DOHH2 (cell line): ENCODE data around the gene TDG.

Source experiments
- H3F3A ChIP-seq: fragments of 200-600 bp; sonication (generic), shearing (Covaris generic); 2 replicates; pipeline ENCODE4 v1.6.0; 2016; ENCODE audit warnings: antibody characterized with exemption, mild to moderate bottlenecking; ENCODE audit not compliant: control insufficient read depth, insufficient read depth
- H3K27ac ChIP-seq: fragments of 200-600 bp; sonication (generic); 2 replicates; pipeline ENCODE4 v1.5.1; 2014; ENCODE audit warnings: low read depth, mild to moderate bottlenecking, low read length, moderate library complexity
- H3K27me3 ChIP-seq: fragments of 200-600 bp; sonication (generic); 2 replicates; pipeline ENCODE4 v1.6.1; 2014; ENCODE audit warnings: mild to moderate bottlenecking, low read length, mixed read lengths; ENCODE audit not compliant: control insufficient read depth
- H3K36me3 ChIP-seq: fragments of 200-600 bp; sonication (generic); 2 replicates; pipeline ENCODE4 v1.6.1; 2014; ENCODE audit warnings: mild to moderate bottlenecking, low read length, moderate library complexity, mixed read lengths; ENCODE audit not compliant: control insufficient read depth
- H3K4me1 ChIP-seq: fragments of 200-600 bp; sonication (generic); 2 replicates; pipeline ENCODE4 v1.6.1; 2014; ENCODE audit warnings: mild to moderate bottlenecking, low read length, mixed read lengths; ENCODE audit not compliant: control insufficient read depth
- H3K4me2 ChIP-seq: fragments of 200-600 bp; sonication (generic); 2 replicates; pipeline ENCODE4 v1.6.0; 2014; ENCODE audit warnings: mild to moderate bottlenecking, low read length, moderate library complexity
- H3K4me3 ChIP-seq: fragments of 200-600 bp; sonication (generic); 2 replicates; pipeline ENCODE4 v1.5.1; 2014; ENCODE audit warnings: mild to moderate bottlenecking, low read length, mixed read lengths
- H3K79me2 ChIP-seq: fragments of 200-600 bp; sonication (generic); 2 replicates; pipeline ENCODE4 v1.6.1; 2014; ENCODE audit warnings: mild to moderate bottlenecking, low read length, mixed read lengths; ENCODE audit not compliant: control insufficient read depth
- H3K9me2 ChIP-seq: fragments of 200-600 bp; sonication (generic); replicated peaks from 2 replicates; pipeline ENCODE4 v1.6.1; 2014; ENCODE audit warnings: mild to moderate bottlenecking, low read length, mixed read lengths; ENCODE audit not compliant: control insufficient read depth
- H3K9me3 ChIP-seq: fragments of 200-600 bp; sonication (generic); 2 replicates; pipeline ENCODE4 v1.6.1; 2014; ENCODE audit warnings: antibody characterized with exemption, low read length, mixed read lengths; ENCODE audit not compliant: control insufficient read depth, insufficient read depth
- H4K20me1 ChIP-seq: fragments of 200-600 bp; sonication (generic); 2 replicates; pipeline ENCODE4 v1.6.0; 2014; ENCODE audit warnings: low read depth, mild to moderate bottlenecking, antibody characterized with exemption, low read length, moderate library complexity; ENCODE audit not compliant: control insufficient read depth, insufficient read depth
- EZH2phosphoT487 ChIP-seq: fragments of 200-600 bp; sonication (generic); IDR thresholded peaks from 2 replicates; pipeline ENCODE4 v1.6.1; 2017; ENCODE audit warnings: borderline replicate concordance, mild to moderate bottlenecking, antibody characterized with exemption, low read length, moderate library complexity, mixed read lengths
- TF ChIP-seq, protein P1 (sequence below): fragments of 200-600 bp; sonication (generic); IDR thresholded peaks from one replicate; pipeline ENCODE4 v1.5.1; 2014; ENCODE audit warnings: antibody characterized with exemption, mild to moderate bottlenecking, low read depth, low read length; ENCODE audit not compliant: poor library complexity, severe bottlenecking

TDG gene

DNA sequence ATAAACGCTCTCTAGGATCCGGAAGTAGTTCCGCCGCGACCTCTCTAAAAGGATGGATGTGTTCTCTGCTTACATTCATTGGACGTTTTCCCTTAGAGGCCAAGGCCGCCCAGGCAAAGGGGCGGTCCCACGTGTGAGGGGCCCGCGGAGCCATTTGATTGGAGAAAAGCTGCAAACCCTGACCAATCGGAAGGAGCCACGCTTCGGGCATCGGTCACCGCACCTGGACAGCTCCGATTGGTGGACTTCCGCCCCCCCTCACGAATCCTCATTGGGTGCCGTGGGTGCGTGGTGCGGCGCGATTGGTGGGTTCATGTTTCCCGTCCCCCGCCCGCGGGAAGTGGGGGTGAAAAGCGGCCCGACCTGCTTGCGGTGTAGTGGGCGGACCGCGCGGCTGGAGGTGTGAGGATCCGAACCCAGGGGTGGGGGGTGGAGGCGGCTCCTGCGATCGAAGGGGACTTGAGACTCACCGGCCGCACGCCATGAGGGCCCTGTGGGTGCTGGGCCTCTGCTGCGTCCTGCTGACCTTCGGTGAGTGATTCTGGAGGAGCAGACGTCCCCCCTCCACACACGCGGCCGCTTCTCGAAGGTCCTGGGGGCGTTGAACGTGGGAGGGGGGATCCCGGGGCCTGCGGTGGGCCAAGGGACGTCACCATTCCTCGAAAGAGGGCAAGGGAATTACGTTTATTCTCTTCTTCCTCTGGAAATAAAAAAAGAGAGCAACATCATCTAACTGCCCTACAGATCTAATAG lies 35.5 kb upstream of the TDG start, which contains the start of gene HSP90B1:
Gene HSP90B1 (plus strand): TSS at position 377 of the 753 bp plus-strand sequence. CDS start 106 bp downstream, at position 483.
- Histone ChIP-seq H3K79me2 (peaks cover 49% of the 10 kb centered on the region), H3K36me3 (peaks cover 47% of the 10 kb centered on the region), H3K27ac (peak within 1 kb of the TSS; percentile 64), H3F3A (peaks cover 15% of the 10 kb centered on the region), H3K4me3 (peak within 1 kb of the TSS; percentile 99), H3K9me3 (no peaks in the 10 kb centered on the region), H4K20me1 (peaks cover 16% of the 10 kb centered on the region), H3K4me2 (peak within 1 kb of the TSS; percentile 98), H3K27me3 (peaks cover 10% of the 10 kb centered on the region), H3K4me1 (peaks cover 58% of the 10 kb centered on the region), H3K9me2 (no peaks in the 10 kb centered on the region)
- TF ChIP-seq EZH2phosphoT487, result no peak
- TF ChIP-seq, protein P1, sequence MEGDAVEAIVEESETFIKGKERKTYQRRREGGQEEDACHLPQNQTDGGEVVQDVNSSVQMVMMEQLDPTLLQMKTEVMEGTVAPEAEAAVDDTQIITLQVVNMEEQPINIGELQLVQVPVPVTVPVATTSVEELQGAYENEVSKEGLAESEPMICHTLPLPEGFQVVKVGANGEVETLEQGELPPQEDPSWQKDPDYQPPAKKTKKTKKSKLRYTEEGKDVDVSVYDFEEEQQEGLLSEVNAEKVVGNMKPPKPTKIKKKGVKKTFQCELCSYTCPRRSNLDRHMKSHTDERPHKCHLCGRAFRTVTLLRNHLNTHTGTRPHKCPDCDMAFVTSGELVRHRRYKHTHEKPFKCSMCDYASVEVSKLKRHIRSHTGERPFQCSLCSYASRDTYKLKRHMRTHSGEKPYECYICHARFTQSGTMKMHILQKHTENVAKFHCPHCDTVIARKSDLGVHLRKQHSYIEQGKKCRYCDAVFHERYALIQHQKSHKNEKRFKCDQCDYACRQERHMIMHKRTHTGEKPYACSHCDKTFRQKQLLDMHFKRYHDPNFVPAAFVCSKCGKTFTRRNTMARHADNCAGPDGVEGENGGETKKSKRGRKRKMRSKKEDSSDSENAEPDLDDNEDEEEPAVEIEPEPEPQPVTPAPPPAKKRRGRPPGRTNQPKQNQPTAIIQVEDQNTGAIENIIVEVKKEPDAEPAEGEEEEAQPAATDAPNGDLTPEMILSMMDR, result no peak

DNA sequence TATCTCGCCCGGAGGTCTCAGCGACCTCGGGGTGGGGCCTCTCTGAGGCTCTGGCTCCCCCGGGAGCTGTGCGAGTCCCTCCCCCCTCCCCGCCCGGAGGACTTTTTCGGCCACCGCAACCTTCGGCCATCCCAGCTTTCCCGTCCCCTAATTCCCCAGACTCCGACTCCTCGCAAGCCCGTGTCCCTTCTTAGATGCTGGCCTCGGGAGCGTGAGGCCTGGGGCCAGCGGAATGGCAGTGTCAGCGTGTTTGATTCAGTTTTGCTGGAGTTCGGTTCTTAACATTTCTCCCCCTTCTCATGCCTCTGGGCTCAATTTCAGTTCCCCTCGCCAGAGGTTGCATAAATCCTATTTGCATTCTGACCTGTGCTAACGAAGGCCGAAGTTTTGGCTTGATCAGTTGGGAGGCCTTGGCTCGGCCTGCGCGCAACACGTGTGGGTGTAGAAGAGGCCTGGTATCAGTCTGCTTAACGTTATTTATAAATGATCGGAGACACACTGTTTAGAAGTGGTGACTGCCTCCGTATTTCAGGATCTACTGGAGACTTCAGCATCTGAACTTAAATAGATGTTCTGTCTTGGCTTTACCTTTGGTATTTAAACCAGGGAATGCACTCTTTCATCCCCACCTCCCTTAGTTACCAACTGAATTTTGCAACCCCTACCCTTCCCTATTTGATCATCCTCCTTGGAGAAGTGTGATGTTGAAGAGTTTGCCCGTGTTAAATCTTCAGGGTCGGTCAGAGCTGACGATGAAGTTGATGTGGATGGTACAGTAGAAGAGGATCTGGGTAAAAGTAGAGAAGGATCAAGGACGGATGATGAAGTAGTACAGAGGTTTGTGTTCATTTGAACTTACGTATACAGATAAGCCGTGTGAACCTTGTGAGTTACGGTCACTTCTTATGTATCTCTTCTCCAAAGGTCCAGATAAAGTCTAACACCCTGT lies 34.6 kb upstream of the TDG start:
- H3K27me3 ChIP-seq, result 0 out of 2 replicates have a peak, but pooled peaks cover 5% of the 10 kb centered on the region
- H3K4me3 ChIP-seq, result peak overlapping the region; percentile 99
- peaks cover 62% of the 10 kb centered on the region for H3K4me1 ChIP-seq
- H3F3A ChIP-seq, result peaks cover 15% of the 10 kb centered on the region
- no peaks in the 10 kb centered on the region for H3K9me3 ChIP-seq
- no peaks in the 10 kb centered on the region for H3K9me2 ChIP-seq
- no peak for TF ChIP-seq EZH2phosphoT487
- TF ChIP-seq, protein P1, result no peak
- H3K27ac ChIP-seq, result peak overlapping the region; percentile 55
- peaks cover 16% of the 10 kb centered on the region for H4K20me1 ChIP-seq
- peak overlapping the region; percentile 96 for H3K4me2 ChIP-seq
- peaks cover 56% of the 10 kb centered on the region for H3K36me3 ChIP-seq
- peaks cover 57% of the 10 kb centered on the region for H3K79me2 ChIP-seq

DNA sequence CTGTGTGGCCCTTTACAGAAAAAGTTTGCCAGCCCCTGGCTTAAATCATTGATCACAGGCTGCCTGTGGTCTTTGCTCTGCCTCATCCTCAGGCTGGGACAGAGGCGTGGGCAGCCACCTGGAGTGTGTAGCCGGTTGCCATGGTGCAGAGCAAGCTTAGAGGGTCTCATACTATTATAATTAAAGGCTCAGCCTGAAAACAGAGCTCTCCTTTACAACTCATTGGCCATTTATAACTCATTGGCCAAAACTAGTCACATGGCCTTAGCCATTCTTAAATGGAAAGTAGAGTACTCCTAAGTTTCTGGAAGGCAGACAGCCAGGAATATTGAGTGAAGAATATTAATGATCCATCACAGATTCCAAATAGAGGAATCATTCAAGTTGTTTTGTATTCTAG lies 32.4 kb upstream of the TDG start:
- Histone ChIP-seq H3K4me1 (peaks cover 59% of the 10 kb centered on the region), H3F3A (peaks cover 14% of the 10 kb centered on the region), H3K9me2 (no peaks in the 10 kb centered on the region), H3K4me3 (no peak overlapping the region), H4K20me1 (peaks cover 16% of the 10 kb centered on the region), H3K36me3 (peaks cover 78% of the 10 kb centered on the region), H3K27me3 (no peaks in the 10 kb centered on the region), H3K79me2 (peaks cover 63% of the 10 kb centered on the region), H3K9me3 (no peaks in the 10 kb centered on the region), H3K27ac (no peak overlapping the region), H3K4me2 (peak overlapping the region; percentile 96)
- TF ChIP-seq EZH2phosphoT487, result no peak
- TF ChIP-seq, protein P1, result no peak
